ENCODE measurements around the gene ALB. TPM values are rescaled to one million over a fixed set of nuclear protein-coding genes. Genes with fewer than 3 reads are reported as not detected.
A peak's percentile ranks its signal among the peaks of the same experiment; 100 is the strongest.

The ALB gene
- total RNA-seq, 1 donor from 2014 or later, result 0.64 TPM

GRCh38 chr4:73443224-73443623 lies 39.1 kb downstream of the ALB start:
- Mint-ChIP-seq H3K4me1 (ENCODE audit: unreplicated experiment) (peaks cover 8% of the 10 kb centered on the region), H3K36me3 (ENCODE audit: low read depth, unreplicated experiment) (no peaks in the 10 kb centered on the region), H3K27ac (ENCODE audit: unreplicated experiment) (no peak overlapping the region), H3K27me3 (ENCODE audit: unreplicated experiment) (no peaks in the 10 kb centered on the region), H3K4me3 (ENCODE audit: unreplicated experiment) (no peak overlapping the region), H3K9me3 (ENCODE audit: unreplicated experiment) (no peaks in the 10 kb centered on the region)
- TF ChIP-seq CTCF (IDR thresholded peaks at IDR 0.05; ENCODE audit: unreplicated experiment), result no peak
- no peak for DNase-seq (ENCODE audit: low spot score)

GRCh38 chr4:73445383-73446335 lies 41.6 kb downstream of the ALB start:
- no peaks in the 10 kb centered on the region for H3K36me3 Mint-ChIP-seq (ENCODE audit: low read depth, unreplicated experiment)
- DNase-seq (ENCODE audit: low spot score), result no peak
- H3K27me3 Mint-ChIP-seq (ENCODE audit: unreplicated experiment), result no peaks in the 10 kb centered on the region
- no peaks in the 10 kb centered on the region for H3K9me3 Mint-ChIP-seq (ENCODE audit: unreplicated experiment)
- TF ChIP-seq CTCF (IDR thresholded peaks at IDR 0.05; ENCODE audit: unreplicated experiment), result no peak
- H3K27ac Mint-ChIP-seq (ENCODE audit: unreplicated experiment), result no peak overlapping the region
- no peak overlapping the region for H3K4me3 Mint-ChIP-seq (ENCODE audit: unreplicated experiment)
- peaks cover 9% of the 10 kb centered on the region for H3K4me1 Mint-ChIP-seq (ENCODE audit: unreplicated experiment)

GRCh38 chr4:73446336-73446938 lies 42.4 kb downstream of the ALB start:
- H3K9me3 Mint-ChIP-seq (ENCODE audit: unreplicated experiment), result no peaks in the 10 kb centered on the region
- peak; percentile 15 for DNase-seq (ENCODE audit: low spot score)
- H3K36me3 Mint-ChIP-seq (ENCODE audit: low read depth, unreplicated experiment), result no peaks in the 10 kb centered on the region
- no peak overlapping the region for H3K4me3 Mint-ChIP-seq (ENCODE audit: unreplicated experiment)
- peak; percentile 81 for TF ChIP-seq CTCF (IDR thresholded peaks at IDR 0.05; ENCODE audit: unreplicated experiment)
- no peaks in the 10 kb centered on the region for H3K27me3 Mint-ChIP-seq (ENCODE audit: unreplicated experiment)
- H3K27ac Mint-ChIP-seq (ENCODE audit: unreplicated experiment), result no peak overlapping the region
- H3K4me1 Mint-ChIP-seq (ENCODE audit: unreplicated experiment), result peaks cover 10% of the 10 kb centered on the region

- Mint-ChIP-seq H3K4me1 (ENCODE audit: unreplicated experiment) (peaks cover 8% of the 10 kb centered on the region), H3K9me3 (ENCODE audit: unreplicated experiment) (no peaks in the 10 kb centered on the region), H3K36me3 (ENCODE audit: low read depth, unreplicated experiment) (no peaks in the 10 kb centered on the region), H3K4me3 (ENCODE audit: unreplicated experiment) (no peak overlapping the region), H3K27me3 (ENCODE audit: unreplicated experiment) (no peaks in the 10 kb centered on the region), H3K27ac (ENCODE audit: unreplicated experiment) (no peak overlapping the region)
- TF ChIP-seq CTCF (IDR thresholded peaks at IDR 0.05; ENCODE audit: unreplicated experiment), result no peak
- DNase-seq (ENCODE audit: low spot score), result no peak
Observed at GRCh38 chr4:73447671-73448070, 43.6 kb downstream of the ALB start.
